ENCODE results near the gene IRF2BP2.

The IRF2BP2 gene

DNA sequence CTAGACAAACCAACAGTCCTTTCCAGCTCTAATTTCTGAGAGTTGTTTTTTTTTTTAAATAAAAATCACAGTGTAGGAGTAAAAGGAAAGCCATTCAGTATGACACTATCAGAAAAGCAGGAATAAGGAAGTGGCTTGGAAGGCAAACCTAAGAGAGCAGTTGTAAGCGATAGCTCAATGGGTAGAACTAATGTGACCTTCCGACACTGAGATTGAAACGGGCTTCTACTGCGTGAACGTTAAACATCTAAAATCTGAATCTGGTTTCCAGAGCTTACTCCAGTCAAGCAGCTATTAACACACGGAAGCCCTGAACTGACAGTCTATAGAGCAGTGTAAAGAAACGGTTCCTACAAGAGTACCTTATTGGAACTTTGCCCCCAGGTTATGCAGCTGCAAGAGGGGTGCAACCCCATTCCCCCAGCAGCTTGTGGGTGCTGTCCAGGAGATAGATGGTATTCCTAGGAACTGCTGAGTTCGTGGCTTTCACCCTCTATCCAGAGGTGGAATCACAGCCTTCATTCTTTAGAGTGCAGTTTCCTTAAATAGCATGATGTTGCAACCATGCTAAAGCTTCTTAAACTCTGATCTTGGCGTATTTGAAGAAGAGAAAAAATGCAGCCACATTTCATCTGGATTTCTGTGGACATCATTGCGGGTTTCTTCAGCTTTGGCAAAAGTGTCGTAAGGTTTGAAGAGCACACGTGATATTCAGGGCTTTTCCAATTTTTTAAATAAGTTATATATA, 3.3 kb upstream of the IRF2BP2 start:
- DNase-seq (ENCODE audit: low spot score) = no peak

GRCh38 chr1:234612352-234613127, 2.6 kb upstream of the IRF2BP2 start:
- peak; percentile 81 for DNase-seq (ENCODE audit: low spot score)

- DNase-seq (ENCODE audit: low spot score) = peak; percentile 75
Observed at GRCh38 chr1:234611847-234612351, 1.9 kb upstream of the IRF2BP2 start.

DNA sequence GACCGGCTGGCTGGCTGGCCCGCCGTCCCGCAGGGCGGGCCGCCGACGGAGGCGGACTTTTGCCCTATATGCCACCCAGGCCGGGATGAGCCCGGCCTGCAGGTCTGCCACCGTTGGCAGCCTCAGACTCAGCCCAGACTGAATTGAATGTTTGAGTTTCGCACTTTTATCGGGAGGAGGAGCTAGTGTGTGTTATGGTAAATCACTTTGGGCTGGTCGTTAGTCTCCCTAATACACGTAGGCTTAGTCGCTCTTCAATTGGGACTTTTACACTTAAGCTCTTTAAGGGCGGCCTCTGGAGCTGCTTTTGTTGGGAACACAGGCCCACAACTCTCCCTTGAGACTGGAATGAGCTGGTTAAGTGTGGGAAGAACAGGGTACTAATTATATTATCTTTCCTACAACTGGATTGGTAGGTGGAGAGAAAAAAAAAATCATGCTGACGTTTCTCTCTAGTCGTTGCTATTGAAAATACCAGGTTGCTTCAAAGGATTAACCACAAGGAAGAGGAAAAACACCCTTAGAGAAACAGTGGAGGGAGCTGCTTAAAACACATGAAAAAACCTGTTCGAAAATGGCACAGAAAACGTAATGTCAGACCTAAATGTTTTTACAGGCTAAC, 1.4 kb upstream of the IRF2BP2 start:
- DNase-seq (ENCODE audit: low spot score) = peak; percentile 90

GRCh38 chr1:234610666-234611224, 767 bp upstream of the IRF2BP2 start:
- peak; percentile 88 for DNase-seq (ENCODE audit: low spot score)

DNA sequence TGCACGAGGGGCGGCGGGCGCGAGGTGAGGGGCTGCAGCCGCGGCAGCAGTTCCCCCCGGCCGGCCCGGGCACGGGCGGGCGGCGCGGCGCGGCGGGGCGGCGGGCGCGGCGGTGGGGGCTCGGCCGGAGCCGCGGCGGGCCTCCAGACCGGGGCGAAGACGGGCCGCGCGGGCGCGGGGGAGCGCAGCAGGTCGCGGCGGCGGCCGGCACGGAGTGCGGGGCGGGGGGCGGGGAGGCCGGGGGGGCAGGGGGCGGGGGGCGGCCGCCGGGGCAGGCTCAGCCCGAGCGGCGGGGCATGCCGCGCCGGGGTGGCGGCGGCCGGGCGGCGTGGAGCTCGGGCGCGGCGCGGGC, 311 bp downstream of the IRF2BP2 start:
- DNase-seq (ENCODE audit: low spot score) = no peak

GRCh38 chr1:234608911-234609690, 877 bp downstream of the IRF2BP2 start:
- DNase-seq (ENCODE audit: low spot score) = peak; percentile 47

- peak; percentile 73 for DNase-seq (ENCODE audit: low spot score)
Observed at GRCh38 chr1:234608025-234608910, 1.7 kb downstream of the IRF2BP2 start.

DNA sequence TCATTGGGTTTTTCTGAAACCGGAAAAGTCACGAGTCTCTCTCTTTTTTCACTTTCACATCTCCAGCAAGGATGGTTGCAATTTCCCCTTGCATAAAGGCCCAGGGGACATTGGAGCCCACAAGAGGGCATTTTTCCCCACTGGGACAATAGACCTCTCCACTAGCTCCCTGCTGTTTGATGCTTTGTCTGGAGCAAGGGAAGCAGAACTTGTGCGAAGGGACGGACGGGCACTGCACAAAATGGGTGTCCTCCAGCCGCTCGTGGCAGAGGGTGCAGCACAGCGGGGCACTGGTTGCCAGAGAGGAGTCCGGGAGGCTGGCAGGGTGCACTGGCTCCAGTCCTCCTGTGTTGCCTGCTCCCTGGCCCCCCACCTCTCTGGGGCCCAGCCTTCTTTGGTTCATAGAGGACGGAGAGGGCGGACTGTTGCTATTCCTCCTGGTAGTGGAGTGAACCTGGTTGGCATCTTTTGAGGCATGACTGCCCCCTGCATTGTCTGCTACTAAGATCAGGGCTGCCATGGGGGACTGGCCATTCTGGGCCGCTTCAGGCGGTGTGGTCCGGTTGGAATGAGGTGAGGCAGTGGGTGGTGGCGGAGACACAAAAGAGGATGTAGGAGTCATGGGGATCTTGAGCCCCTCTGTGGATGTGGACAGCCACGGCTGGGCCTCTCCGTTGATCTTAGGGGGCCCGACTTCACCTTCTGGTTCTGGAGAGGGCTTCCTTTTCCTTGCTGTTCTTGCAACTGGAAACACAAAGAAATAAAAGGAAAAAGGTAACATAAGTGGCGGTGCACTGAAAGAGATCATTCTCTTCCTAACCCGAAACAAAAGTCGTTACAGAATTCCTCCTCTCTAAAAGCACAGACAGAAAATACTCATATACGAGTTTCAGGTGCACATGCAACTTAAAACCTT, 2.6 kb downstream of the IRF2BP2 start:
- DNase-seq (ENCODE audit: low spot score) = peak; percentile 54

GRCh38 chr1:234606784-234607108, 3.2 kb downstream of the IRF2BP2 start:
- no peak for DNase-seq (ENCODE audit: low spot score)

DNA sequence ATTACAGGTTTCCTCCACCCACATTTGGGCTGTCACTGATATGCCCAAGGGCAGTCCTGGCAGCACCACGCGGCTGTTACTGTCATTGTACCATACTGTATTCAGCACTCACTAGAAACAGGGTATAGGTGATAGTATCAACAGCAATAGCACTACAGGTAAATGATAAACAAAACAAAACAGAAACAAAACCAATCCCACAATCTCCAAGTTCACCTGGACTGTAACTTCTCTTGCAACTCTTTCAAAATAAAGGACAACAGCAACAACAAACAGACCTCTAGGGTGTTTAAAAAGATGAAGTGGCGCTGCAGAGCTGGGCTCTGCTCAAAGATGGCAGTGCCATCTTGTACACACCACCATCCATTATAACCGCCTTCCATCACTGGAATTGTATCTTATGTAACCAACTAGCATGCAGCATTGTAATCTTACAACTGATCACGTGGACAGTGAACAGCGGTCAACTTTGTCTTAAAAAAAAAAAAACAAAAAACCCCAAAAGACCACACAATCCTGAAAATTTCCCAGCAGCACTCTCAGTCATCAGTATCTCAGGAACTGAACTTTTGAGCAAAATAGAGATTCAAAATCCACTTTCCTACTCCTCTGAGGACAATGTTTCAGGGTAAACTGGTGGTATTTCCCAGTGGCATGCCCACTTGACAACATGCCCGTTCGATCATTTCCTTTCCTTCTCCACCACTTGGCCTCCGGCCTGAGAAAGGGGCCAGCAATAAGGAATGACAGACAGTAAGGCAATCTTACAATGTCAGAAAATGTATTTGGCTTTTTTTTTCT, 3.8 kb downstream of the IRF2BP2 start:
- DNase-seq (ENCODE audit: low spot score) = peak; percentile 77

DNA sequence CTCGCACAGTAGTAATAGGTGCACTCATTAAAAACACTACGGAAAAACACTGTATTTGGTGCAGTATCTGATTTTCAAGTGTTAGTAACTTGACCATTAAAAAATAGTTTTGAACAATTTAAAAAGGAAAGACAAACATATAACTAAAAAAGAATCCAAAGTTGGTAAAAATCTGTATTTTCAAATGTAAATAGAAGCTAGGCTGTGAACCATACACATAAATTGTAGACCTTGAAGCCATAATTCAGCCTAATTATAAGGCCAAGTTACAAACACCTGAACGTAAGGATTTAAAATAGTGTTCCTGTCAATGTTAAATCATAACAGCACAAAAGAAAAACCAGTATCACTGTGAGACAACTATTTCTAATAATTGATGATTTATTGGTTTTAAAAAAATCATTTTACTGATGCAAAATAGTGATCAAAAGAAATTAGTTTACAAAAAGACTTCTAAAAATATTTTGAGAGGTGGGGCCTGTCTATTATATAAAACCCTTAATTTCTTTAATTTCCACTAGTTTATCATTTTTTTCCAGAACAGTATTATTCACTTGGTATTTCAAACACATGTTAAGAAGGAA, 4.5 kb downstream of the IRF2BP2 start:
- DNase-seq (ENCODE audit: low spot score) = no peak

GRCh38 chr1:234604495-234605398, 5.2 kb downstream of the IRF2BP2 start:
- DNase-seq (ENCODE audit: low spot score) = peak; percentile 27

DNA sequence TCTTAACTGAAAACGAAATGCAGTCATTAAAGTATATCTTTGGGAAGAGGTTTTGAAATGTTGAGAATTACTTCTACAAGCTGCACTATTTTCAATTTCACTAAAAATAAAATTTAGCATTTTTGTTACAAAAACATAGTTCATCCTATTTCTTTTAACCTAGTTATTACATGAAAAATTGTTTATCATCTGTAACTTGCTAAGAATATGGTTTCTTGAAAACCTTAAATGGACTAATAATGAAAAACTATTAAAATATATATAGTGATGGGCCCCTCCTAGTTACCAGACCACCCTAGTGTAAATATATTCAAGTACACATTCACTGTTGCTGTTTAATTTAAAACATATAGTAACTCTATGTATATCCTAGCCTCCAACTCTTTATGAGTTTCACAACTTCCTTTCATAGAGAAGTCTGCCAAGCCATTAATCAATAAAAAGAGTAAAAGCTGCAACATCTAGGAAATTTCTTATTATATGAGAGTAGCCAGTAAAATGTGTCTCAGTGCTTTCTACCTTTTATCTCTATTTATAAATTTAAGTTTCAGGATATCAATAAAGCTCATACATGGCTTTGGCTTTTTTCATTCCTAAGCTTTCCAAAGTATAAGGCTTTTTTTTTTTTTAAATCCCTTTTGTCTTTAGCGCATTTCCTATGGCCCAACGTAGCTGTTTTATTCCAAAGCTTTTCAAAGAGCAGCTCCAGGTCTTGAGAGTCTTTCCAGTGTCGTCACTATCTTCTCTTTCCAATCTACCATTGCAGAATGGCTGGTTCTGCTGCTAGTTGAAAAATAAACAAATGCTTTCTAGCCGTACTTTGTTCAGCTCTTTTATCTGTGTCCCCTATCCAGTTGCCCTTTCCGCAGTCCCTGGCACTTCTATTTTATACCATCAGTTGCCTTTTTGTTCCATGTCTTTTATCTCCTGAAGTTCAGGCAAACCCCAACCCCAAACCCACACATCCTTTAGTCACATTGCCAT, 6.5 kb downstream of the IRF2BP2 start:
- peak; percentile 58 for DNase-seq (ENCODE audit: low spot score)

DNA sequence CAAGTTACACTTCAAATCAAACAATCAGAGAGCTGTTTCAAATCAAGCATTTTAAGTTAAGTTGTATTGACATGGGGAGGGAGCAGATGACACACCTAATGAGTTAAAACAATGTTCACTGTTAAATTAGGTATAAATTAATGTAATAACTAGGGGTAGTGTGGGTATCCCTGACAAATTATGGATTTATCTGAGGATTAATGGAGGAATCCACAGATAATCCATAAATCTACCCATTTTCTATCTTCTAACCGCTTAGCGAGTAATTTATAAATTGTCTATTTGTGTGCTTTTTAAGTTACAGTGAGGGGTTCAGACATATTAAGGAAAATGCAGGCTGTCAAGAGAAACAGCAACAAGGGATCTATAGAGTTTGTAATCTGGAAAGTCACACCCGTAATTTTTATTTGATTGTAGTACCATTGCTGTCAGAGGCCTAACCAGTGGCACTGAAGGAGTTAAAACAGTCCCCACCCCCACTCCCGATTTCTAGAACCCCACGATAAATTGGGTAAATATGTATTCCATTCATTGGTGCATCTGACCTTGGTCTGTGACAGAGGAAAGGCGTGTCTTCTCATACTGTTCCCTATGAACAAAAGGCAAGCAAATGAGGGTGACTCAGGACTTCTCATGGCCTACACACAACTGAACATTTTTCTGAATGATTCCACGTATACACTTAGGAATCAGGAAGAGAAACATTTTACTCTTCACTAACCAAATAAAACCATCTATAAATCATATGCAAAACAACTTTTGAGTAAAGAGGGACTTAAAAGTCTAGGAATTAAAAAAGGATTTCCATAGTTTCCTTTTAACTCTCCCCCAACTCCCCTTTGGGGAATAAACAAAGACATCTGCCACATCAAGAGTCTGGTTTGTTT, 7.4 kb downstream of the IRF2BP2 start:
- peak; percentile 74 for DNase-seq (ENCODE audit: low spot score)
